Endothelial cell of umbilical vein (primary cell): ENCODE data around the gene EDEM3. TPM values are rescaled to one million over a fixed set of nuclear protein-coding genes. Genes with fewer than 3 reads are reported as not detected.

Experiments
- BruUV-seq: library from RNA; stranded (reverse); fragments of 400-500 nt; replicated peaks from 2 replicates; lab custom pipeline; 2021; lab: Mats Ljungman, UMichigan
- CTCF ChIA-PET: fragments of 300-600, 350-600 bp; sonication (Branson Sonifier 250); formaldehyde crosslinking; loops from one replicate; lab custom pipeline; 2021; ENCODE audit warnings: antibody characterized with exemption, inconsistent platforms; lab: Charles Lee
- POLR2A ChIA-PET: fragments of 300-600, 350-600 bp; sonication (Branson Sonifier 250); formaldehyde crosslinking; loops from one replicate; lab custom pipeline; 2021; ENCODE audit warnings: antibody characterized with exemption, inconsistent platforms; lab: Charles Lee
- DNase-seq: peaks from one replicate; pipeline ENCODE4 v3.0.0-alpha.2; 2011; ENCODE audit warnings: low read depth, low spot score
- FAIRE-seq: peaks from 2 replicates; lab custom pipeline; 2011; peaks lifted over from hg19 to GRCh38; lab: Jason Lieb, UNC
- H2AFZ ChIP-seq: 2 replicates; pipeline ENCODE4 v1.6.0; 2012; ENCODE audit warnings: low read depth, low read length, control low read depth, inconsistent platforms
- H3K27ac ChIP-seq: 2 replicates; pipeline ENCODE4 v1.5.1; 2011; ENCODE audit warnings: low read depth, mild to moderate bottlenecking, control low read depth, low read length, moderate library complexity; ENCODE audit not compliant: insufficient read depth
- H3K27me3 ChIP-seq, 2 experiments: 2 replicates each; pipeline versions ENCODE4 v1.6.0 to v1.6.1; 2011; ENCODE audit warnings: low read length in 2 of 2, mixed read lengths in 1 of 2; ENCODE audit not compliant: control insufficient read depth in 2 of 2, insufficient read depth in 2 of 2
- H3K36me3 ChIP-seq, 2 experiments: 2 replicates in 1 of 2; 3 replicates in 1 of 2; pipeline ENCODE4 v1.5.1; 2011; ENCODE audit warnings: low read length in 2 of 2, mild to moderate bottlenecking in 1 of 2, moderate library complexity in 1 of 2; ENCODE audit not compliant: control insufficient read depth in 2 of 2, insufficient read depth in 2 of 2; ENCODE audit errors: extremely low read depth in 1 of 2
- H3K4me1 ChIP-seq: 3 replicates; pipeline ENCODE4 v1.5.1; 2011; ENCODE audit warnings: mild to moderate bottlenecking, low read length; ENCODE audit not compliant: control insufficient read depth, insufficient read depth; ENCODE audit errors: extremely low read depth
- H3K4me2 ChIP-seq: 2 replicates; pipeline ENCODE4 v1.6.1; 2011; ENCODE audit warnings: low read length, control low read depth, mixed read lengths; ENCODE audit not compliant: insufficient read depth
- H3K4me3 ChIP-seq, 3 experiments: fragments of 200-600 bp in 1 of 3; sonication (generic), shearing (Covaris generic) in 1 of 3; replicated peaks in 1 of 3; 2 replicates each; pipeline ENCODE4 v1.5.1; 2011 to 2016; ENCODE audit warnings: control low read depth in 3 of 3, low read length in 3 of 3, mild to moderate bottlenecking in 2 of 3, inconsistent platforms in 1 of 3, low read depth in 1 of 3, moderate library complexity in 1 of 3; ENCODE audit not compliant: insufficient read depth in 1 of 3
- H3K79me2 ChIP-seq: 2 replicates; pipeline ENCODE4 v1.6.0; 2012; ENCODE audit warnings: low read length, inconsistent platforms; ENCODE audit not compliant: control insufficient read depth, insufficient read depth
- H3K9ac ChIP-seq: replicated peaks from 2 replicates; pipeline ENCODE3; 2011; ENCODE audit warnings: low read length, control low read depth; ENCODE audit not compliant: insufficient read depth; ENCODE audit errors: extremely low read depth
- H3K9me1 ChIP-seq: replicated peaks from 3 replicates; pipeline ENCODE4 v1.6.0; 2011; ENCODE audit warnings: mild to moderate bottlenecking, low read length; ENCODE audit not compliant: control insufficient read depth, insufficient read depth; ENCODE audit errors: extremely low read depth
- H3K9me3 ChIP-seq: replicated peaks from 2 replicates; pipeline ENCODE4 v1.5.1; 2012; ENCODE audit warnings: low read length, inconsistent platforms; ENCODE audit not compliant: control insufficient read depth, insufficient read depth
- H4K20me1 ChIP-seq: replicated peaks from 2 replicates; pipeline ENCODE3; 2011; ENCODE audit warnings: mild to moderate bottlenecking, low read length; ENCODE audit not compliant: control insufficient read depth, insufficient read depth; ENCODE audit errors: extremely low read depth
- FOS ChIP-seq: IDR thresholded peaks from 2 replicates; pipeline ENCODE4 v1.6.1; 2011; ENCODE audit warnings: mild to moderate bottlenecking, low read length, moderate library complexity, borderline replicate concordance; ENCODE audit not compliant: insufficient read depth
- MAX ChIP-seq: IDR thresholded peaks from 2 replicates; pipeline ENCODE4 v1.6.1; 2011; ENCODE audit not compliant: insufficient read depth, insufficient read length
- POLR2A ChIP-seq: IDR thresholded peaks from 2 replicates; pipeline ENCODE4 v1.6.1; 2012; ENCODE audit warnings: low read depth, mild to moderate bottlenecking, control low read depth, low read length
- POLR2AphosphoS5 ChIP-seq: IDR thresholded peaks from 2 replicates; pipeline ENCODE4 v1.6.1; 2012; ENCODE audit warnings: low read depth, mild to moderate bottlenecking, control low read depth, low read length, moderate library complexity; ENCODE audit not compliant: insufficient read depth
- dilution Hi-C: fragments of 300-500 bp; cut with MboI; formaldehyde crosslinking; loops from one replicate; pipeline ENCODE4 v1.15.0; 2019; ENCODE audit warnings: low sequenced_read_pairs; ENCODE audit not compliant: extremely low pct_ligation_motif_present
- intact Hi-C: fragments of 100-400 bp; cut with micrococcal nuclease; formaldehyde crosslinking; loops from one replicate; pipeline ENCODE4 v1.10.0; 2022
- polyA plus RNA-seq, 4 experiments: library from polyadenylated mRNA; depleted of rRNA in 3 of 4; stranded (reverse) in 3 of 4; unstranded in 1 of 4; fragments of >200 nt; gene quantifications; 2 replicates each; pipeline versions ENCODE4 v1.2.1 to v1.2.3, GENCODE V29; 2011 to 2012; ENCODE audit warnings: missing spikeins in 1 of 4
- total RNA-seq: library from RNA; stranded (reverse); gene quantifications from 2 replicates; pipeline ENCODE4 v1.2.3, GENCODE V29; 2021

The EDEM3 gene
- total and polyA plus RNA-seq, 2 donors (not counting 3 experiments of a cell fraction or from before 2014, with no cell fraction given), result 6.6 to 26.3 TPM

GRCh38 chr1:184775885-184776284 is 21.2 kb upstream of the EDEM3 start:
- FAIRE-seq (no peak), DNase-seq (no peak)
- H2AFZ ChIP-seq, result no peak overlapping the region
- H3K9ac ChIP-seq, result no peak overlapping the region
- no peaks in the 10 kb centered on the region for H3K79me2 ChIP-seq
- no peak overlapping the region for H3K4me2 ChIP-seq
- dilution Hi-C loops, result no loop called here
- CTCF ChIA-PET, result interaction anchor here (1.5 kb wide), 1 partner anchor 13 kb away, joined by 5 read pairs; no protein-coding TSS in a partner anchor
- H3K4me3 ChIP-seq, result no peak overlapping the region
- H3K9me1 ChIP-seq, result no peaks in the 10 kb centered on the region
- no peak for TF ChIP-seq POLR2A
- POLR2A ChIA-PET, result no interaction called here
- no peak overlapping the region for H3K27ac ChIP-seq
- H3K9me3 ChIP-seq, result no peaks in the 10 kb centered on the region
- H3K4me1 ChIP-seq, result no peaks in the 10 kb centered on the region
- intact Hi-C loops, result no loop called here
- no peaks in the 10 kb centered on the region for H4K20me1 ChIP-seq
- peaks cover 0 to 2% of the 10 kb centered on the region in 2 experiments for H3K27me3 ChIP-seq
- no TSS peak for BruUV-seq
- no peaks in the 10 kb centered on the region for H3K36me3 ChIP-seq

- intact Hi-C loops, result no loop called here
- BruUV-seq, result no TSS peak
- H3K4me3 ChIP-seq, result no peak overlapping the region
Observed at GRCh38 chr1:184775329-184775728, 20.7 kb upstream of the EDEM3 start.

More at GRCh38 chr1:184775329-184775728, 20.7 kb upstream of the EDEM3 start:
- no peak for TF ChIP-seq POLR2A
- TF ChIP-seq FOS, result no peak
- TF ChIP-seq MAX, result no peak
- TF ChIP-seq POLR2AphosphoS5, result no peak
- peaks cover 1 to 2% of the 10 kb centered on the region in 2 experiments for H3K27me3 ChIP-seq
- no peaks in the 10 kb centered on the region for H3K4me1 ChIP-seq
- H3K9ac ChIP-seq, result no peak overlapping the region
- no peaks in the 10 kb centered on the region for H3K79me2 ChIP-seq
- dilution Hi-C loops, result no loop called here
- no peaks in the 10 kb centered on the region for H3K9me1 ChIP-seq
- no peak overlapping the region for H3K4me2 ChIP-seq
- H3K9me3 ChIP-seq, result no peaks in the 10 kb centered on the region
- CTCF ChIA-PET, result no interaction called here
- POLR2A ChIA-PET, result no interaction called here
- no peaks in the 10 kb centered on the region for H4K20me1 ChIP-seq
- DNase-seq, result no peak
- H3K36me3 ChIP-seq, result no peaks in the 10 kb centered on the region
- no peak overlapping the region for H2AFZ ChIP-seq
- no peak overlapping the region for H3K27ac ChIP-seq
- no peak for FAIRE-seq
